GM12874 (cell line): ENCODE data around the gene LCLAT1.
A peak's percentile ranks its signal among the peaks of the same experiment; 100 is the strongest.

ENCODE experiments used
- CTCF ChIP-seq: IDR thresholded peaks from 2 replicates; pipeline ENCODE4 v1.5.1; 2011; ENCODE audit warnings: low read depth, mild to moderate bottlenecking, control low read depth, low read length, moderate library complexity; ENCODE audit not compliant: insufficient read depth

The LCLAT1 gene

GRCh38 chr2:30692829-30693275 is 245.8 kb downstream of the LCLAT1 start:
- peak; percentile 19; the same call in 1 of the 2 replicates for TF ChIP-seq CTCF
